ENCODE data around the gene OTOF.

The OTOF gene

DNA sequence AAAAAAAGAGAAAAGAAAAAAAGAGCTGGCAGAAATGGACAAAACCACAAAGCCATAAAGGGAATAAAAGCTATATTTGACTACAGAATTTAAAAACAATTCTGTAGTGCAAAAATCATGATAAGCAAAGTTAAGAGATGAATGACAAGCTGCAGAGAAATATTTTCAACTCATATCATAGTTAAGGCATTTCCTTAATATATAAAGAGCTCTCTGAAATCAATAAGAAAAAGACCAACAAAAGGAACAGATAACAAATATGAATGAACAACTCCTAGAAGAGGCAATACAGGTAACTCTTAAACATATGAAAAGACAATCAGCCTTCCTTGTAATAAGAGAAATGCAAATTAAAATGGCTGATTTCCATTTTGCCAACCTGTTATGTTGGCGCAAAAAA is 26.2 kb downstream of the OTOF start:
- Histone ChIP-seq H3K9ac (ENCODE audit: low read depth, low read length, poor library complexity, severe bottlenecking) (no peak overlapping the region), H3K36me3 (ENCODE audit: insufficient read depth, low read length) (no peaks in the 10 kb centered on the region), H3K9me3 (ENCODE audit: insufficient read depth, low read depth, low read length) (no peaks in the 10 kb centered on the region), H3K79me2 (ENCODE audit: insufficient read depth, low read length) (no peaks in the 10 kb centered on the region), H3K4me1 (ENCODE audit: insufficient read depth, low read length, poor library complexity, severe bottlenecking) (no peaks in the 10 kb centered on the region), H2AFZ (ENCODE audit: low read length) (no peak overlapping the region), H3K4me3 (ENCODE audit: low read length, poor library complexity, severe bottlenecking) (no peak overlapping the region), H3F3A (ENCODE audit: low read depth) (no peaks in the 10 kb centered on the region), H3K9me2 (replicated peaks; ENCODE audit: low read depth, low read length) (no peaks in the 10 kb centered on the region), H4K20me1 (ENCODE audit: insufficient read depth, low read length, poor library complexity, severe bottlenecking) (no peaks in the 10 kb centered on the region), H3K27me3 (ENCODE audit: insufficient read depth, low read length, poor library complexity, severe bottlenecking) (no peaks in the 10 kb centered on the region), H3K4me2 (ENCODE audit: low read depth, low read length, poor library complexity, severe bottlenecking) (no peak overlapping the region)
- TF ChIP-seq, protein P1, sequence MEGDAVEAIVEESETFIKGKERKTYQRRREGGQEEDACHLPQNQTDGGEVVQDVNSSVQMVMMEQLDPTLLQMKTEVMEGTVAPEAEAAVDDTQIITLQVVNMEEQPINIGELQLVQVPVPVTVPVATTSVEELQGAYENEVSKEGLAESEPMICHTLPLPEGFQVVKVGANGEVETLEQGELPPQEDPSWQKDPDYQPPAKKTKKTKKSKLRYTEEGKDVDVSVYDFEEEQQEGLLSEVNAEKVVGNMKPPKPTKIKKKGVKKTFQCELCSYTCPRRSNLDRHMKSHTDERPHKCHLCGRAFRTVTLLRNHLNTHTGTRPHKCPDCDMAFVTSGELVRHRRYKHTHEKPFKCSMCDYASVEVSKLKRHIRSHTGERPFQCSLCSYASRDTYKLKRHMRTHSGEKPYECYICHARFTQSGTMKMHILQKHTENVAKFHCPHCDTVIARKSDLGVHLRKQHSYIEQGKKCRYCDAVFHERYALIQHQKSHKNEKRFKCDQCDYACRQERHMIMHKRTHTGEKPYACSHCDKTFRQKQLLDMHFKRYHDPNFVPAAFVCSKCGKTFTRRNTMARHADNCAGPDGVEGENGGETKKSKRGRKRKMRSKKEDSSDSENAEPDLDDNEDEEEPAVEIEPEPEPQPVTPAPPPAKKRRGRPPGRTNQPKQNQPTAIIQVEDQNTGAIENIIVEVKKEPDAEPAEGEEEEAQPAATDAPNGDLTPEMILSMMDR (conservative IDR thresholded peaks at IDR 0.05; ENCODE audit: low read length) = no peak
- TF ChIP-seq EZH2phosphoT487 (IDR thresholded peaks at IDR 0.05; ENCODE audit: borderline replicate concordance) = no peak

GRCh38 chr2:26450031-26450635 is 27.8 kb downstream of the OTOF start:
- H4K20me1 ChIP-seq (ENCODE audit: insufficient read depth, low read length, poor library complexity, severe bottlenecking) = no peaks in the 10 kb centered on the region
- no peaks in the 10 kb centered on the region for H3K27me3 ChIP-seq (ENCODE audit: insufficient read depth, low read length, poor library complexity, severe bottlenecking)
- no peak overlapping the region for H2AFZ ChIP-seq (ENCODE audit: low read length)
- no peaks in the 10 kb centered on the region for H3K36me3 ChIP-seq (ENCODE audit: insufficient read depth, low read length)
- no peaks in the 10 kb centered on the region for H3K9me3 ChIP-seq (ENCODE audit: insufficient read depth, low read depth, low read length)
- TF ChIP-seq, protein P1 (conservative IDR thresholded peaks at IDR 0.05; ENCODE audit: low read length) = no peak
- no peak for TF ChIP-seq EZH2phosphoT487 (IDR thresholded peaks at IDR 0.05; ENCODE audit: borderline replicate concordance)
- no peak overlapping the region for H3K9ac ChIP-seq (ENCODE audit: low read depth, low read length, poor library complexity, severe bottlenecking)
- no peak overlapping the region for H3K4me3 ChIP-seq (ENCODE audit: low read length, poor library complexity, severe bottlenecking)
- no peak overlapping the region for H3K4me2 ChIP-seq (ENCODE audit: low read depth, low read length, poor library complexity, severe bottlenecking)
- H3F3A ChIP-seq (ENCODE audit: low read depth) = no peaks in the 10 kb centered on the region
- H3K4me1 ChIP-seq (ENCODE audit: insufficient read depth, low read length, poor library complexity, severe bottlenecking) = no peaks in the 10 kb centered on the region
- H3K9me2 ChIP-seq (replicated peaks; ENCODE audit: low read depth, low read length) = no peaks in the 10 kb centered on the region
- no peaks in the 10 kb centered on the region for H3K79me2 ChIP-seq (ENCODE audit: insufficient read depth, low read length)

- no peaks in the 10 kb centered on the region for H4K20me1 ChIP-seq (ENCODE audit: insufficient read depth, low read length, poor library complexity, severe bottlenecking)
- no peaks in the 10 kb centered on the region for H3K9me3 ChIP-seq (ENCODE audit: insufficient read depth, low read depth, low read length)
- H3K4me1 ChIP-seq (ENCODE audit: insufficient read depth, low read length, poor library complexity, severe bottlenecking) = no peaks in the 10 kb centered on the region
- H3K79me2 ChIP-seq (ENCODE audit: insufficient read depth, low read length) = no peaks in the 10 kb centered on the region
- H2AFZ ChIP-seq (ENCODE audit: low read length) = no peak overlapping the region
- H3K36me3 ChIP-seq (ENCODE audit: insufficient read depth, low read length) = no peaks in the 10 kb centered on the region
- H3K4me3 ChIP-seq (ENCODE audit: low read length, poor library complexity, severe bottlenecking) = no peak overlapping the region
- TF ChIP-seq, protein P1 (conservative IDR thresholded peaks at IDR 0.05; ENCODE audit: low read length) = no peak
- no peak for TF ChIP-seq EZH2phosphoT487 (IDR thresholded peaks at IDR 0.05; ENCODE audit: borderline replicate concordance)
- H3K27me3 ChIP-seq (ENCODE audit: insufficient read depth, low read length, poor library complexity, severe bottlenecking) = no peaks in the 10 kb centered on the region
- no peak overlapping the region for H3K9ac ChIP-seq (ENCODE audit: low read depth, low read length, poor library complexity, severe bottlenecking)
- H3K9me2 ChIP-seq (replicated peaks; ENCODE audit: low read depth, low read length) = no peaks in the 10 kb centered on the region
- H3K4me2 ChIP-seq (ENCODE audit: low read depth, low read length, poor library complexity, severe bottlenecking) = no peak overlapping the region
- no peaks in the 10 kb centered on the region for H3F3A ChIP-seq (ENCODE audit: low read depth)
These were observed 28.5 kb downstream of the OTOF start for GRCh38 chr2:26449278-26450030.
